ENCODE results near the gene PLAC8.

PLAC8 gene

DNA sequence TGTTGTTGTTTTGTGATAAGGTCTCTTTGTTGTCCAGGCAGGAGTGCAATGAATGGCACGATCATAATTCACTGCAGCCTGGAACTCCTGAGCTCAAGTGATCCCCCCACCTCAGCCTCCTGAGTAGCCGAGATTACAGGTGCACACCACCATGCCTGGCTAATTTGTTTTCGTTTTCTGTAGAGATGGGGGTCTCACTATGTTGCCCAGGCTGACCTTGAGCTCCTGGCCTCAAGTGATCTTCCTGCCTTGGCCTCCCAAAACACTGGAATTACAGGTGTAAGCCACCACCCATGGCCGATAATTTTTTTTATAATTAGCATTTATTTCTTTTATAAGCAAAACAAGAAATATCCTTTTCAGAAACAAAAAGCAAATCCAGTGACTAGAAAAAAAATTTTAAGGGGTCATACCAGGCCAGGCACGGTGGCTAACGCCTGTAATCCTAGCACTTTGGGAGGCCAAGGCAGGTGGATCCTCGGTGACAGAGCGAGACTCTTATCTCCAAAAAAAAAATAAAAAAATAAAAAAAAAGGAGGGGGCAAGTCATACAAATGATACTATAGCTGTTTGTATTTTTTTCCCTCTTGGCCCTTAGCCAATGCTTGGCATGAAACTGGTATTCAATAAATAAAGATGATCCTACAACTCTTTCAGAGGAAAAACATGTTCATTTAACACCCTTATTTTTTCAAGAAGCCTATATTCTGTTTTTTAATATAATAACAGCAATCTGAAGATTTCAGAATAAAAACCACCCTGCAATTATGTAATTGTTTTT is 3.4 kb downstream of the PLAC8 start:
- no peak for DNase-seq (ENCODE audit: low read depth, low spot score)
- H3K4me3 ChIP-seq (ENCODE audit: low read depth, low read length), result no peak overlapping the region
- TF ChIP-seq, protein P1, sequence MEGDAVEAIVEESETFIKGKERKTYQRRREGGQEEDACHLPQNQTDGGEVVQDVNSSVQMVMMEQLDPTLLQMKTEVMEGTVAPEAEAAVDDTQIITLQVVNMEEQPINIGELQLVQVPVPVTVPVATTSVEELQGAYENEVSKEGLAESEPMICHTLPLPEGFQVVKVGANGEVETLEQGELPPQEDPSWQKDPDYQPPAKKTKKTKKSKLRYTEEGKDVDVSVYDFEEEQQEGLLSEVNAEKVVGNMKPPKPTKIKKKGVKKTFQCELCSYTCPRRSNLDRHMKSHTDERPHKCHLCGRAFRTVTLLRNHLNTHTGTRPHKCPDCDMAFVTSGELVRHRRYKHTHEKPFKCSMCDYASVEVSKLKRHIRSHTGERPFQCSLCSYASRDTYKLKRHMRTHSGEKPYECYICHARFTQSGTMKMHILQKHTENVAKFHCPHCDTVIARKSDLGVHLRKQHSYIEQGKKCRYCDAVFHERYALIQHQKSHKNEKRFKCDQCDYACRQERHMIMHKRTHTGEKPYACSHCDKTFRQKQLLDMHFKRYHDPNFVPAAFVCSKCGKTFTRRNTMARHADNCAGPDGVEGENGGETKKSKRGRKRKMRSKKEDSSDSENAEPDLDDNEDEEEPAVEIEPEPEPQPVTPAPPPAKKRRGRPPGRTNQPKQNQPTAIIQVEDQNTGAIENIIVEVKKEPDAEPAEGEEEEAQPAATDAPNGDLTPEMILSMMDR (IDR thresholded peaks at IDR 0.05; ENCODE audit: insufficient read depth, low read length, missing control alignments), result no peak
- ChIA-PET POLR2A (no interaction called here), CTCF (interaction anchor here (1.0 to 4.3 kb wide), 16 partner anchors 8 to 170 kb away, joined by 3 to 42 read pairs (median 4); no protein-coding TSS in a partner anchor)

DNA sequence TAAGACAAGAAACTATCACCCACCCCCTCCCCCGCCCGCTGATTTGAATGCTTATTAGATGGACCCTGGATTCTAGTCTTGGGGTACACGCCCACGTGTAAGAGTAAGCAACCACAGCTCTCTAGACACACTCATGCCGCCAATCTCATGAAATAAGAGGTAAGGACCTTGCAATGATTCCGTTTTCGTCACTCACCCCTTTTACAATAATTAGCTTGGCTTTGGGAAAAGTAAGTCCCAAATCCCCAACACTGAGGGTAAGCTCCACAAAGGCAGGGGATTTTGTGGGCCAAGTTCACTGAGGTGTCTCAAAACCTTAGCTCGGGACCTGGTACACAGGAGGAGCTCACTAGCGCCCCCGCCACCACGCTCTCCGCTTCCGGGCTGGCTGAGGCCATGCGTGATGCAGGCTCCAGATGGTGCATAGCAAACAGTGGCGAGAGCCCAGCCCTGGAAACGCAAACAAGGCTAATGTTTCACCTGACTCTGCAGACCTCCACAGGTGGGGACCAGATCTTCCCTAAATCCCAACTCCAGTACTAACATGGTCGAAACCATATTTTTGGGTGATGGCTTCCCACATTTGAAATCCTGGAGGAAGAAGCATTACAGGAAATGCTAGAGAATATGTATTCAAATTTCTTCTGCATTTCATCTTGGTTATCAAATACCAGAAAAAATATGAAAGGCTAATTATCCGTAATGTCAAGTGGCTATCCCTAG is 4.1 kb downstream of the PLAC8 start:
- no peak for DNase-seq (ENCODE audit: low read depth, low spot score)
- POLR2A ChIA-PET, result interaction anchor here (0.6 to 0.7 kb wide), 2 partner anchors 51 to 520 kb away, joined by 3 read pairs; no protein-coding TSS in a partner anchor
- H3K4me3 ChIP-seq (ENCODE audit: low read depth, low read length), result peak overlapping the region; percentile 55
- CTCF ChIA-PET, result interaction anchor here (0.7 to 4.3 kb wide), 26 partner anchors 9 to 171 kb away, joined by 3 to 42 read pairs (median 4); no protein-coding TSS in a partner anchor
- TF ChIP-seq, protein P1 (IDR thresholded peaks at IDR 0.05; ENCODE audit: insufficient read depth, low read length, missing control alignments), result peak; percentile 89

DNA sequence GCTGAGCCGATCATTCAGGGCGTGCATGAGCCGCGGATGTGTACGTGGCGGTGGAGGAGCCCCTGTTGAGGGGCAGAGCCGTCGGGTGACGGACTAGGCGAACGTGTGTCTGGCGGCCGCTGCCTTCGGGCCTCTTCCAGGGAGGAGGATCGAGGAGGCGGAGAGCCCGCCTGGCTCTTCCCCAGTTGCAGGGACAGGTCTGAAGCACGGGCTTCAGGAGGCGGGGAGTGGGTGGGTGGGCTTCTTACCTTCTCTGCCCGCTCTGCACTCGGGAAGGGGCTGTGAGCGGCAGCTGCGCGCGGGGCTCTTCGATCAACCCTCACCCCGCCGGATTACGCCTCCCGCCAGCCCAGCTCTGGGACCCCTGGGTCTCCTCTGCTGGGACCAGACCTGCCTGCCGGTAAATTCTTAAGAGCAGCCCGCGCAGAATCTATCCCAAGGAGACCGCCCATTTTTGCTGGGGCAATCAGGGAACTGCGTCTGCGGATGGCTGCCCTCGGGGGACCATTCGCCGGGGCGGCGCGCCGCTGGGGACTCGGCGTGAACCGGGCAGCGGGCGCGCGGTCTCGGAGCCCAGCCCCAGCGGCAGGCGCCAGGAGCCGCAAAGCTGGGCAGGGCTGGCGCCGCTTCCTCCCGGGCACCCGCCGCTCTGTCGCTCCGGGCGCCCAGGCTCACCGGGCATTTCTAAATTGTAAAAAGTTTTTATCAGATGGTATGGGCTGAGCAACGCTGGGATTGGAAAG is 4.9 kb downstream of the PLAC8 start:
- DNase-seq (ENCODE audit: low read depth, low spot score), result no peak
- TF ChIP-seq, protein P1 (IDR thresholded peaks at IDR 0.05; ENCODE audit: insufficient read depth, low read length, missing control alignments), result no peak
- H3K4me3 ChIP-seq (ENCODE audit: low read depth, low read length), result peak overlapping the region; percentile 55
- ChIA-PET POLR2A (interaction anchor here (0.6 kb wide), 1 partner anchor 521 kb away, joined by 3 read pairs; no protein-coding TSS in a partner anchor), CTCF (interaction anchor here (0.7 to 4.3 kb wide), 23 partner anchors 8 to 171 kb away, joined by 3 to 42 read pairs (median 5); no protein-coding TSS in a partner anchor)

DNA sequence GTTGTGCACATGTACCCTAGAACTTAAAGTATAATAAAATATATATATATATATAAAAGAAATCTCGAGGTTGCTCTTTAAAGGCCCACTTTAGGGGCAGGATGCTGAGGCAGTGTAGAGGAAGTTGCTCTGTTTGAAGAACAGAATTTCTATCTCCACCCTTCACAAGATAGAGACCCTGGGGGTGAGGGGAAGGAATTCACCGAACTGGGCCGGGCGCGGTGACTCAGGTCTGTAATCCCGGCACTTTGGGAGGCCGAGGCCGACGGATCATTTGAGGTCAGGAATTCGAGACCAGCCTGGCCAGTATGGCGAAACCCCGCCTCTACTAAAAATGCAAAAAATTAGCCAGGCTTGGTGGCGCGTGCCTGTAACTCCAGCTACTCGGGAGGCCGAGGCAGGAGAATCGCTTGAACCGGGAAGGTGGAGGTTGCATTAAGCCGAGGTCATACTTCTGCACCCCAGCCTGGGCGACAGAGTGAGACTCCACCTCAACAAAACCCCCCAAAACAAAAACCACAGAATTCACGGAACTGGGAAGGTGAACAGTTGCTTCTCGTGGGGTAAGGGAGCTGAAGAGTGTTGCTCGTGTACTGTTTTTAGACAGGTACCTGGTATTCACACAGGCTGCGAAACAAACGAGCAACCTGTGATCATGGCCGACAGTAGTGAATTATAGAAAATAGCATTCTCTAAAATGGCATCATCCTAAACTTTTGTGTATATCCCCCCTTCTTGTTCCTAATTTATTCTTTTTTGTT is 6.2 kb downstream of the PLAC8 start:
- CTCF ChIA-PET, result interaction anchor here (0.8 to 3.8 kb wide), 5 partner anchors 13 to 173 kb away, joined by 3 to 29 read pairs (median 13); no protein-coding TSS in a partner anchor
- H3K4me3 ChIP-seq (ENCODE audit: low read depth, low read length), result no peak overlapping the region
- DNase-seq (ENCODE audit: low read depth, low spot score), result no peak
- POLR2A ChIA-PET, result no interaction called here
- TF ChIP-seq, protein P1 (IDR thresholded peaks at IDR 0.05; ENCODE audit: insufficient read depth, low read length, missing control alignments), result no peak

DNA sequence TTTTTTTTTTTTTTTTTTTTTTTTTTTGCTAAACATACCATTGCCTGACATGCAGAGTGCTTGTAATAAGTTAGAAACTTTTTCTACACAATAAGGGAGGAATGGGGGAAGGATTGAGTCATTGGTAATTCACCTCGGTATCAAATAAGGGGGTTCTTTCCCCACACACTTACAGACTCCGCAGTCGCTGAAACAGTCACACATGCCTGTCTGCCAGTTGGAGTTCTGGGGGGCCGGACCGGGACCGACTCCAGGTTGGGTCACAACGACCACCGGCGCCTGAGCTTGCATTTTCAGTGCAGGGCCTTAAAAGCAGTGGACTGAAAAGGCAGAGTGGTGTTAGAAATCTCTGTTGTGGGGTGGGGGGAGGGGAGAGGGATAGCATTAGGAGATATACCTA is 6.9 kb downstream of the PLAC8 start:
- DNase-seq (ENCODE audit: low read depth, low spot score), result no peak
- TF ChIP-seq, protein P1 (IDR thresholded peaks at IDR 0.05; ENCODE audit: insufficient read depth, low read length, missing control alignments), result no peak
- ChIA-PET CTCF (interaction anchor here (3.8 kb wide), 1 partner anchor 12 kb away, joined by 29 read pairs; no protein-coding TSS in a partner anchor), POLR2A (no interaction called here)
- no peak overlapping the region for H3K4me3 ChIP-seq (ENCODE audit: low read depth, low read length)
